Stimulated activated CD8-positive, alpha-beta memory T cell treated with anti-CD3 and anti-CD28 coated beads, Interleukin-4, amount 100 ng/mL, for 48 hours (primary cell): ENCODE measurements around the gene CEP57L1.
"Not testable (repeated sequence)": the region's sequence is repeated elsewhere in the genome, so short reads cannot be mapped to it uniquely, and the experiment has no call there.

Source experiments
- DNase-seq: peaks from one replicate; pipeline ENCODE4 v3.0.0-alpha.2; 2020

Gene CEP57L1

GRCh38 chr6:109117346-109118035 lies 22.2 kb downstream of the CEP57L1 start:
- DNase-seq = no peak

GRCh38 chr6:109118337-109118736 lies 23.0 kb downstream of the CEP57L1 start:
- DNase-seq = no peak

- no peak for DNase-seq
Measured at GRCh38 chr6:109118871-109119354, 23.6 kb downstream of the CEP57L1 start.

GRCh38 chr6:109121411-109121810 lies 26.1 kb downstream of the CEP57L1 start:
- DNase-seq = no peak

GRCh38 chr6:109124219-109124618 lies 28.9 kb downstream of the CEP57L1 start:
- no peak for DNase-seq

GRCh38 chr6:109125504-109125903 lies 30.2 kb downstream of the CEP57L1 start:
- DNase-seq = no peak

- no peak for DNase-seq
Measured at GRCh38 chr6:109130065-109130464, 34.8 kb downstream of the CEP57L1 start.

GRCh38 chr6:109135600-109135999 lies 40.3 kb downstream of the CEP57L1 start:
- not testable (repeated sequence) for DNase-seq

GRCh38 chr6:109136039-109136438 lies 40.7 kb downstream of the CEP57L1 start:
- not testable (repeated sequence) for DNase-seq

- DNase-seq = not testable (repeated sequence)
Measured at GRCh38 chr6:109136530-109136929, 41.2 kb downstream of the CEP57L1 start.

- no peak for DNase-seq
Measured at GRCh38 chr6:109139109-109139508, 43.8 kb downstream of the CEP57L1 start.

- DNase-seq = not testable (repeated sequence)
Measured at GRCh38 chr6:109142067-109142466, 46.8 kb downstream of the CEP57L1 start.

- no peak for DNase-seq
Measured at GRCh38 chr6:109143191-109143590, 47.9 kb downstream of the CEP57L1 start.

- DNase-seq = not testable (repeated sequence)
Measured at GRCh38 chr6:109148251-109148650, 52.9 kb downstream of the CEP57L1 start.

- not testable (repeated sequence) for DNase-seq
Measured at GRCh38 chr6:109148716-109149115, 53.4 kb downstream of the CEP57L1 start.

GRCh38 chr6:109153752-109154151 lies 58.4 kb downstream of the CEP57L1 start:
- no peak for DNase-seq

GRCh38 chr6:109164331-109164730 lies 69.0 kb downstream of the CEP57L1 start:
- no peak for DNase-seq

- DNase-seq = no peak
Measured at GRCh38 chr6:109165392-109165974, 70.2 kb downstream of the CEP57L1 start.

GRCh38 chr6:109166673-109167072 lies 71.4 kb downstream of the CEP57L1 start:
- DNase-seq = no peak

GRCh38 chr6:109167562-109167961 lies 72.3 kb downstream of the CEP57L1 start:
- DNase-seq = no peak

GRCh38 chr6:109170333-109170732 lies 75.0 kb downstream of the CEP57L1 start:
- DNase-seq = no peak

GRCh38 chr6:109172101-109172746 lies 76.9 kb downstream of the CEP57L1 start:
- no peak for DNase-seq

- DNase-seq = no peak
Measured at GRCh38 chr6:109174916-109175315, 79.6 kb downstream of the CEP57L1 start.

GRCh38 chr6:109178921-109179320 lies 83.6 kb downstream of the CEP57L1 start:
- no peak for DNase-seq
